Measurements from ENCODE around the gene KRTCAP2. TPM values are rescaled to one million over a fixed set of nuclear protein-coding genes. Genes with fewer than 3 reads are reported as not detected.
A peak's percentile ranks its signal among the peaks of the same experiment; 100 is the strongest.

KRTCAP2 gene
- total and polyA plus RNA-seq, 10 of the 15 experiments (the other 5 are each of a cell fraction or from before 2014, with no cell fraction given) = 61.3 to 238 (median 141) TPM

GRCh38 chr1:155172732-155173477 is at the start of gene KRTCAP2 (continued):
- TF ChIP-seq ATF2 (IDR thresholded peaks at IDR 0.05; ENCODE audit: low read length) = no peak
- peak; percentile 96 to 99 (median 99); a peak in 5 of 6 replicates for TF ChIP-seq CTCF (IDR thresholded peaks at IDR 0.05 in 2 of 3, conservative IDR thresholded peaks at IDR 0.05 in 1 of 3; ENCODE audit: control insufficient read depth in 2 of 3, extremely low read depth in 1 of 3, insufficient read depth in 1 of 3, low read depth in 3 of 3, low read length in 3 of 3)
- TF ChIP-seq HDAC6 (IDR thresholded peaks at IDR 0.05; ENCODE audit: unreplicated experiment) = no peak
- peak; percentile 41 for TF ChIP-seq MTA2 (IDR thresholded peaks at IDR 0.05; ENCODE audit: low read depth)
- peak; percentile 23 for TF ChIP-seq MEF2B (IDR thresholded peaks at IDR 0.05; ENCODE audit: partially characterized antibody, poor library complexity, severe bottlenecking)
- TF ChIP-seq CREB1 (IDR thresholded peaks at IDR 0.05; ENCODE audit: low read depth) = peak; percentile 90
- no peak for TF ChIP-seq ZBED1 (IDR thresholded peaks at IDR 0.05; ENCODE audit: borderline replicate concordance)
- TF ChIP-seq PRDM15 (CRISPR knock-in tag; IDR thresholded peaks at IDR 0.05) = no peak
- TF ChIP-seq CEBPZ (IDR thresholded peaks at IDR 0.05; ENCODE audit: low read depth, low read length) = no peak
- TF ChIP-seq ATF7 (IDR thresholded peaks at IDR 0.05; ENCODE audit: low read depth) = no peak
- no peak for TF ChIP-seq HSF1 (IDR thresholded peaks at IDR 0.05; ENCODE audit: low read depth, low read length)
- no peak for TF ChIP-seq NFYA (IDR thresholded peaks at IDR 0.05; ENCODE audit: borderline replicate concordance, low read depth, low read length)
- no peak for TF ChIP-seq ZNF217 (IDR thresholded peaks at IDR 0.05)
- TF ChIP-seq SREBF1 (IDR thresholded peaks at IDR 0.05; ENCODE audit: low read length) = 0 out of 2 replicates have a peak, but pooled peaks have one; percentile 15
- TF ChIP-seq BCL11A (IDR thresholded peaks at IDR 0.05; ENCODE audit: low read depth, low read length) = no peak
- no peak for TF ChIP-seq NFXL1 (IDR thresholded peaks at IDR 0.05; ENCODE audit: borderline replicate concordance)
- TF ChIP-seq PAX5 (IDR thresholded peaks at IDR 0.05; ENCODE audit: borderline replicate concordance, low read depth, low read length) = no peak
- TF ChIP-seq IRF4 (IDR thresholded peaks at IDR 0.05; ENCODE audit: low read depth, low read length) = peak; percentile 60; the same call in 1 of the 2 replicates

Data from GM12878 (cell line).